Measurements from ENCODE around the gene ZNF628.

Gene ZNF628

DNA sequence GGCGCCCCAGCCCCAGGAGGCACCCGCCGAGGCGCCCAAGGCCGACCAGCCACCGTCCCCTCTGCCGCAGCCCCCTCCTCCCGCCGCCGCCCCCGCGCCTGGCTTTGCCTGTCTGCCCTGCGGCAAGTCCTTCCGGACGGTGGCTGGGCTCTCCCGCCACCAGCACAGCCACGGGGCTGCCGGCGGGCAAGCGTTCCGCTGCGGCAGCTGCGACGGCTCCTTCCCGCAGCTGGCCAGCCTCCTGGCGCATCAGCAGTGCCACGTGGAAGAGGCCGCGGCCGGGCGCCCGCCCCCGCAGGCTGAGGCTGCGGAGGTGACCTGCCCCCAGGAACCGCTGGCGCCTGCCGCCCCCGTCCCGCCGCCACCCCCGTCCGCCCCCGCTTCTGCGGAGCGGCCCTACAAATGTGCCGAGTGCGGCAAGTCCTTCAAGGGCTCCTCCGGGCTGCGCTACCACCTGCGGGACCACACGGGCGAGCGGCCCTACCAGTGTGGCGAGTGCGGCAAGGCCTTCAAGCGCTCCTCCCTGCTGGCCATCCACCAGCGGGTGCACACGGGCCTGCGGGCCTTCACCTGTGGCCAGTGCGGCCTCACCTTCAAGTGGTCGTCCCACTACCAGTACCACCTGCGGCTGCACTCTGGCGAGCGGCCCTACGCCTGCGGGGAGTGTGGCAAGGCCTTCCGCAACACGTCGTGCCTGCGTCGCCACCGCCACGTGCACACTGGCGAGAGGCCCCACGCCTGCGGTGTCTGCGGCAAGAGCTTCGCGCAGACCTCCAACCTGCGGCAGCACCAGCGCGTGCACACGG is 5.9 kb downstream of the ZNF628 start:
- TF ChIP-seq, protein P1, sequence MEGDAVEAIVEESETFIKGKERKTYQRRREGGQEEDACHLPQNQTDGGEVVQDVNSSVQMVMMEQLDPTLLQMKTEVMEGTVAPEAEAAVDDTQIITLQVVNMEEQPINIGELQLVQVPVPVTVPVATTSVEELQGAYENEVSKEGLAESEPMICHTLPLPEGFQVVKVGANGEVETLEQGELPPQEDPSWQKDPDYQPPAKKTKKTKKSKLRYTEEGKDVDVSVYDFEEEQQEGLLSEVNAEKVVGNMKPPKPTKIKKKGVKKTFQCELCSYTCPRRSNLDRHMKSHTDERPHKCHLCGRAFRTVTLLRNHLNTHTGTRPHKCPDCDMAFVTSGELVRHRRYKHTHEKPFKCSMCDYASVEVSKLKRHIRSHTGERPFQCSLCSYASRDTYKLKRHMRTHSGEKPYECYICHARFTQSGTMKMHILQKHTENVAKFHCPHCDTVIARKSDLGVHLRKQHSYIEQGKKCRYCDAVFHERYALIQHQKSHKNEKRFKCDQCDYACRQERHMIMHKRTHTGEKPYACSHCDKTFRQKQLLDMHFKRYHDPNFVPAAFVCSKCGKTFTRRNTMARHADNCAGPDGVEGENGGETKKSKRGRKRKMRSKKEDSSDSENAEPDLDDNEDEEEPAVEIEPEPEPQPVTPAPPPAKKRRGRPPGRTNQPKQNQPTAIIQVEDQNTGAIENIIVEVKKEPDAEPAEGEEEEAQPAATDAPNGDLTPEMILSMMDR (IDR thresholded peaks at IDR 0.05), result no peak
- H3K36me3 ChIP-seq (ENCODE audit: control insufficient read depth, insufficient read depth, low read length), result no peaks in the 10 kb centered on the region

DNA sequence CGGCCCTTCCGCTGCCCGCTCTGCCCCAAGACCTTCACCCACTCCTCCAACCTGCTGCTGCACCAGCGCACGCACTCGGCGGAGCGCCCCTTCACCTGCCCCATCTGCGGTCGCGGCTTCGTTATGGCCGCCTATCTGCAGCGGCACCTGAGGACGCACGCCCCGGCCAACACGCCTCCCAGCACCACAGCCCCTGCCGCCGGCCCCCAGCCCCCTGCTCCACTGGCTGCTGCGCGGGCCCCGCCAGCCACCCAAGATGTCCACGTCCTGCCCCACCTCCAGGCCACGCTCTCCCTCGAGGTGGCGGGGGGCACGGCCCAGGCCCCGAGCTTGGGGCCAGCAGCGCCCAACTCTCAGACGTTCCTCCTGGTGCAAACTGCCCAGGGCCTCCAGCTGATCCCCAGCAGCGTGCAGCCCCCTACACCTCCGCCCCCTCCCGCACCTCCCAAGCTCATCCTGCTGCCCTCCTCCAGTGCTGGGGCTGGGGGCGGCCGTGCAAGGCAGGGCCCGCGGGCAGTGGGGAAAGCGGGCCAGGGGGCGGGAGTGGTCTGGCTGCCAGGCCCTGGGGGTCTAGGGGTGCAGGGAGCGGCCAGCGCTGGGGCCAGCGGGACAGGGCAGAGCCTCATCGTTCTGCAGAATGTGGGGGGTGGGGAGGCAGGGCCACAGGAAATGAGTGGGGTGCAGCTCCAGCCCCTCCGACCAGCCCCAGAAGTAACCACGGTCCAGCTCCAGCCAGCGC is 6.7 kb downstream of the ZNF628 start:
- no peaks in the 10 kb centered on the region for H3K9me3 ChIP-seq (ENCODE audit: control insufficient read depth, low read length)
- H3K36me3 ChIP-seq (ENCODE audit: control insufficient read depth, insufficient read depth, low read length), result no peaks in the 10 kb centered on the region
- H3K79me2 ChIP-seq, result peaks cover 5% of the 10 kb centered on the region
- H3K4me3 ChIP-seq (ENCODE audit: low read depth, low read length), result no peak overlapping the region
- TF ChIP-seq, protein P1 (IDR thresholded peaks at IDR 0.05), result no peak
- no peaks in the 10 kb centered on the region for H3K27me3 ChIP-seq (ENCODE audit: control insufficient read depth, insufficient read depth, low read length)
- no peak overlapping the region for H3K4me2 ChIP-seq (ENCODE audit: low read length)
- H3K4me1 ChIP-seq, result peaks cover 13% of the 10 kb centered on the region
- no peak overlapping the region for H3K27ac ChIP-seq
- H2AFZ ChIP-seq, result no peak overlapping the region
- H3K9ac ChIP-seq, result no peak overlapping the region

More for the DNA sequence above, 5.9 kb downstream of the ZNF628 start:
- no peak overlapping the region for H2AFZ ChIP-seq
- no peaks in the 10 kb centered on the region for H3K27me3 ChIP-seq (ENCODE audit: control insufficient read depth, insufficient read depth, low read length)
- peaks cover 19% of the 10 kb centered on the region for H3K4me1 ChIP-seq
- no peak overlapping the region for H3K27ac ChIP-seq
- no peaks in the 10 kb centered on the region for H3K9me3 ChIP-seq (ENCODE audit: control insufficient read depth, low read length)
- H3K4me2 ChIP-seq (ENCODE audit: low read length), result no peak overlapping the region
- H3K9ac ChIP-seq, result no peak overlapping the region
- peaks cover 13% of the 10 kb centered on the region for H3K79me2 ChIP-seq
- no peak overlapping the region for H3K4me3 ChIP-seq (ENCODE audit: low read depth, low read length)

DNA sequence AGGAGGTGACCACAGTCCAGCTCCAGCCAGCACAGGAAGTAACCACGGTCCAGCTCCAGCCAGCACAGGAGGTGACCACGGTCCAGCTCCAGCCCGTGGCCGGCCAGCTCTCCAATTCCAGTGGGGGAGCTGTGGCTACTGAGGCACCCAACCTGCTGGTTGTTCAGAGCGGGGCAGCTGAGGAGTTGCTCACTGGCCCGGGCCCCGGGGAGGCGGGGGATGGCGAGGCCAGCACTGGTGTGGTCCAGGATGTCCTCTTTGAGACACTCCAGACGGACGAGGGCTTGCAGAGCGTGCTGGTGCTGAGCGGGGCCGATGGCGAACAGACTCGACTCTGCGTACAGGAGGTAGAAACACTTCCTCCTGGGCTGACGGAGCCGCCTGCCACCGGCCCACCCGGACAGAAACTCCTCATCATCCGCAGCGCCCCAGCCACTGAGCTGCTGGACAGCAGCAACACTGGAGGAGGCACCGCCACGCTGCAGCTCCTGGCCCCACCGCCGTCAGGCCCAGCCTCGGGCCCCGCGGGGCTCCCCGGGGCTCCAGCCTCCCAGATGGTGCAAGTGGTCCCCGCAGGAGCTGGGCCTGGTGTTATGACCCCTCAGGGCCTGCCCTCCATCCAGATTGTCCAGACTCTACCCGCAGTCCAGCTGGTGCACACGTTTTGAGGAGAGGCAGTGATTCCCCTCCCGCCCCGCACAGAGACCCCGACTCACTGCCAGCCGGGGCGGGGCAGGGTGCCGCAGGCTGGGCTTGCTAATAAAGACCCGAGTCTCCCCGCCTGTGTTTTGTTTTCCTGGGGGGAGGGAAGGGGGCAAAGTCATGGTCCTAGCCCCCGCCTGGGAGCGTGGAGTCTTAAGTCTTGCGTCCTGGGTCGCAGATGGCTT is 7.5 kb downstream of the ZNF628 start:
- H2AFZ ChIP-seq, result no peak overlapping the region
- TF ChIP-seq, protein P1 (IDR thresholded peaks at IDR 0.05), result no peak
- peaks cover 4% of the 10 kb centered on the region for H3K79me2 ChIP-seq
- no peaks in the 10 kb centered on the region for H3K27me3 ChIP-seq (ENCODE audit: control insufficient read depth, insufficient read depth, low read length)
- H3K36me3 ChIP-seq (ENCODE audit: control insufficient read depth, insufficient read depth, low read length), result no peaks in the 10 kb centered on the region
- H3K9ac ChIP-seq, result no peak overlapping the region
- H3K4me2 ChIP-seq (ENCODE audit: low read length), result peak overlapping the region; percentile 88
- peak overlapping the region; percentile 64 for H3K4me3 ChIP-seq (ENCODE audit: low read depth, low read length)
- H3K4me1 ChIP-seq, result peaks cover 13% of the 10 kb centered on the region
- no peak overlapping the region for H3K27ac ChIP-seq
- H3K9me3 ChIP-seq (ENCODE audit: control insufficient read depth, low read length), result no peaks in the 10 kb centered on the region

DNA sequence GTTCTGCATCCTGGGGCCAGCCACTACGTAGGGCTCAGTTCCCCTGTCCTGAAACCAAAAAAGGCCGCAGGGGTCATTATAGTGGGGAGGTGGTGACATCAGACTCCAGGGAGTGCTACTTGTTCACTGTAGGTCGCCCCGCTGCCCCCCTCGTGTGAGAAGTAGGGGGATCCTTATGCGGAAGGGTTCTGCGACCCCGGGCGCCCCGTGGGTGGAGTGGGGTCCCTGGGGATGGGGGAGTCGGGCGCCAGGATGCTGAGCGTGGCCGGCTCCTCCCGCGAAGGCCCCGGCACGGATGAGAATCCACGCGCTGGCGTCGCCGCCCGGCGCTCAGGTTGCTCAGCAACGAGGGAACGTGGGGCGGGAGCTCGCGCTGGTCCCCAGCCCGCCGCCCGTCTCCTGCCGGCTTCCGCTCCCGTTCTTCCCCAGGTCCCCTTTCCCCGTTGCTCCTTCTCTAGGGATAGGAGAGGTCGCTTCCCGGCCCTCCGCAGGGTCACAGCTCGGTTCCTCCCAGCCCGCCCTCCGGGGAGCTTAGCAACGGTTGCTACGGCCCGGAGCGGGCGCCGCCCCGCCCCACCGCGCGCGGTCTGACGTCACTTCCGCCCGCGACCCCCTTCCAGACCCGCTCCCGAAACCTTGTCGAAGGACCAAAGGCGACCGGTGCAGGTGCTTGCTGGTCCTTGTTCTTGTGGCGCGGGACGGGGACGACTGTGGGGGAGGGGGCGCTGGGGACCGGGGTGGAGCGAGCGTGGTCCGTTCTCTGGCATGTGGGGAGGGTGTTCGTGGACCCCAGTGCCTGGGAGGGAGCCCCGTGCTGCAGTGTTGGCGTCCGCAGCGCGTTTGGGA is 8.4 kb downstream of the ZNF628 start, which contains the start of gene NAT14:
NAT14 (plus strand) TSS at position 596 of the 846 bp plus-strand sequence. CDS start 521 bp downstream, outside the sequence.
- Histone ChIP-seq H3K4me3 (ENCODE audit: low read depth, low read length) (peak within 1 kb of the TSS; percentile 64), H2AFZ (peak within 1 kb of the TSS; percentile 79), H3K9me3 (ENCODE audit: control insufficient read depth, low read length) (no peaks in the 10 kb centered on the region), H3K4me2 (ENCODE audit: low read length) (peak within 1 kb of the TSS; percentile 88), H3K27me3 (ENCODE audit: control insufficient read depth, insufficient read depth, low read length) (no peaks in the 10 kb centered on the region), H3K79me2 (peaks cover 4% of the 10 kb centered on the region), H3K4me1 (peaks cover 8% of the 10 kb centered on the region), H3K27ac (peak within 1 kb of the TSS; percentile 64), H3K36me3 (ENCODE audit: control insufficient read depth, insufficient read depth, low read length) (no peaks in the 10 kb centered on the region), H3K9ac (no peak within 1 kb of the TSS)
- TF ChIP-seq, protein P1 (IDR thresholded peaks at IDR 0.05), result no peak
